LNCaP clone FGC (cell line): ENCODE measurements around the gene BMP5.

Experiments used
- DNase-seq: peaks from one replicate; pipeline ENCODE4 v3.0.0-alpha.2; 2011; ENCODE audit warnings: low read depth
- H3K4me3 ChIP-seq: 2 replicates; pipeline ENCODE4 v1.5.1; 2011; ENCODE audit warnings: mild to moderate bottlenecking, low read depth, low read length, control low read depth
- TF ChIP-seq, protein P1 (sequence below): IDR thresholded peaks from 2 replicates; pipeline ENCODE4 v1.5.1; 2012; ENCODE audit warnings: mild to moderate bottlenecking; ENCODE audit not compliant: control insufficient read depth, insufficient read depth; ENCODE audit errors: extremely low read depth

BMP5 gene

GRCh38 chr6:55874316-55874715 is 1.1 kb downstream of the BMP5 start:
- DNase-seq = no peak
- no peak overlapping the region for H3K4me3 ChIP-seq

GRCh38 chr6:55872866-55873265 is 2.5 kb downstream of the BMP5 start:
- no peak for DNase-seq
- TF ChIP-seq, protein P1, sequence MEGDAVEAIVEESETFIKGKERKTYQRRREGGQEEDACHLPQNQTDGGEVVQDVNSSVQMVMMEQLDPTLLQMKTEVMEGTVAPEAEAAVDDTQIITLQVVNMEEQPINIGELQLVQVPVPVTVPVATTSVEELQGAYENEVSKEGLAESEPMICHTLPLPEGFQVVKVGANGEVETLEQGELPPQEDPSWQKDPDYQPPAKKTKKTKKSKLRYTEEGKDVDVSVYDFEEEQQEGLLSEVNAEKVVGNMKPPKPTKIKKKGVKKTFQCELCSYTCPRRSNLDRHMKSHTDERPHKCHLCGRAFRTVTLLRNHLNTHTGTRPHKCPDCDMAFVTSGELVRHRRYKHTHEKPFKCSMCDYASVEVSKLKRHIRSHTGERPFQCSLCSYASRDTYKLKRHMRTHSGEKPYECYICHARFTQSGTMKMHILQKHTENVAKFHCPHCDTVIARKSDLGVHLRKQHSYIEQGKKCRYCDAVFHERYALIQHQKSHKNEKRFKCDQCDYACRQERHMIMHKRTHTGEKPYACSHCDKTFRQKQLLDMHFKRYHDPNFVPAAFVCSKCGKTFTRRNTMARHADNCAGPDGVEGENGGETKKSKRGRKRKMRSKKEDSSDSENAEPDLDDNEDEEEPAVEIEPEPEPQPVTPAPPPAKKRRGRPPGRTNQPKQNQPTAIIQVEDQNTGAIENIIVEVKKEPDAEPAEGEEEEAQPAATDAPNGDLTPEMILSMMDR = no peak
- no peak overlapping the region for H3K4me3 ChIP-seq

More at GRCh38 chr6:55874316-55874715, 1.1 kb downstream of the BMP5 start:
- TF ChIP-seq, protein P1 = no peak

DNA sequence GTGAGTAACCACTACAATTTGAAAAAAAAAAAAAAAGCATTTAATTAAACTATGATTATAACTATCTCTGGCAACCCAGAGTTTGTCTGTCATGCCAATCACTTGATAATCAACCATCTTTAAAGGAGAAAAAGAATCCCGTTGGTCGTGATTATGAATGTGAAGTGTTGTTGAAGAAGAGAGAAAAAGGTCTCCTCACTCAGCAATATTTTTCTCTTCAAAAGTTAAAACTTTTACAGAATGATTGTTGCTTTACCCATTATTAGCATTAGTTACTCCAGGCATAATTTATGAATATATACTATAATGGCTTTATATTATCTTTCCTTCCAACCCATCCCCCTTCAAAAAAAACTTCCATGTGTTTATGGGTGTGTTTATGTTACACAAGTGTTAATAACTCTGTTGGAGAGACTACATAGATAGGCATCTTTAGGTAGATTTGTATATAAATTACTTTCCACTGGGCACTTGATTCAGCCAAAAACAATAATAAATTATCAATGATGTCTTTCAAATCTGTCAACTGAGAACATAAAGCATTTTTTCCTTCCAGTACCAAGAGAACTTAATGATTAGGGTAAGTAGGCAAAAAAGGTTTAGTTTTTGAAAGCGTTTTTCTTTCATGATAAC is 5.1 kb downstream of the BMP5 start:
- DNase-seq = no peak
- TF ChIP-seq, protein P1 = no peak
- no peak overlapping the region for H3K4me3 ChIP-seq

GRCh38 chr6:55869674-55870073 is 5.7 kb downstream of the BMP5 start:
- no peak for DNase-seq
- H3K4me3 ChIP-seq = no peak overlapping the region
- TF ChIP-seq, protein P1 = no peak

GRCh38 chr6:55868771-55869479 is 6.5 kb downstream of the BMP5 start:
- no peak overlapping the region for H3K4me3 ChIP-seq
- DNase-seq = no peak
- TF ChIP-seq, protein P1 = no peak

DNA sequence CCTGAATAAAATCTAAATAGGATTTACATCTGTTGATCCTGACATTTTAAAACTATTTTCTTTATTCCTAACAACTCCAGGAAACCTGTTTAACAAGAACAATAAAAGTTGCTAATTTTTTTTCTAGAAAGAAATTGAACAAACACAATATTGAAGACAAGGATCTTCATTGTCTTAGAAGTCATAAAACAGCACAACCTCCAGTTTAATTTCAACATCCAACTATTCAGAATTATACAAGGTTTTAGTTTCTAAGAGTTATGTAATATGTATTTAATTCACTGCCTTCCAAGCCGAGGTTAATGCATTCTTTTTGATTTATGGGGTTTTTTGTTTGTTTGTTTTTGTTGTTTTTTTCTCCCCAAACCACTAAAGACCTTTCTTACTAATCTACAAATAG is 7.2 kb downstream of the BMP5 start:
- TF ChIP-seq, protein P1 = no peak
- H3K4me3 ChIP-seq = no peak overlapping the region

GRCh38 chr6:55866128-55866527 is 9.3 kb downstream of the BMP5 start:
- TF ChIP-seq, protein P1 = no peak
- no peak for DNase-seq
- no peak overlapping the region for H3K4me3 ChIP-seq

More for the DNA sequence above, 7.2 kb downstream of the BMP5 start:
- no peak for DNase-seq
